ENCODE data around the gene LRRC4B. TPM values are rescaled to one million over a fixed set of nuclear protein-coding genes. Genes with fewer than 3 reads are reported as not detected.

The LRRC4B gene
- total and polyA plus RNA-seq, 2 of the 13 experiments (the other 11 are each of a cell fraction or from before 2014, with no cell fraction given) = not detected

- TF ChIP-seq ZXDC (CRISPR knock-in tag; IDR thresholded peaks at IDR 0.05) (no peak), ZEB1 (IDR thresholded peaks at IDR 0.05; ENCODE audit: insufficient replicate concordance, low read depth) (no peak), HOXA9 (CRISPR knock-in tag; IDR thresholded peaks at IDR 0.05; ENCODE audit: borderline replicate concordance) (no peak), TERF1 (CRISPR knock-in tag; IDR thresholded peaks at IDR 0.05) (no peak), ZFP41 (CRISPR knock-in tag; IDR thresholded peaks at IDR 0.05; ENCODE audit: borderline replicate concordance) (no peak), STAG1 (CRISPR knock-in tag; IDR thresholded peaks at IDR 0.05) (no peak), AFF4 (CRISPR knock-in tag; IDR thresholded peaks at IDR 0.05) (no peak), ZNF275 (CRISPR knock-in tag; IDR thresholded peaks at IDR 0.05; ENCODE audit: borderline replicate concordance) (no peak), MIER2 (CRISPR knock-in tag; IDR thresholded peaks at IDR 0.05) (no peak), ZBTB34 (CRISPR knock-in tag; IDR thresholded peaks at IDR 0.05) (no peak), ZFY (CRISPR knock-in tag; IDR thresholded peaks at IDR 0.05) (peak; percentile 91), MAFF (IDR thresholded peaks at IDR 0.05; ENCODE audit: low read depth, low read length) (no peak), WIZ (CRISPR knock-in tag; IDR thresholded peaks at IDR 0.05) (no peak), NFKB2 (CRISPR knock-in tag; IDR thresholded peaks at IDR 0.05; ENCODE audit: borderline replicate concordance) (no peak; the same call in 1 of the 2 replicates), SMAD3 (CRISPR knock-in tag; IDR thresholded peaks at IDR 0.05) (no peak), SRSF4 (IDR thresholded peaks at IDR 0.05; ENCODE audit: low read depth, low read length, poor library complexity, severe bottlenecking) (no peak), CCAR2 (optimal IDR thresholded peaks at IDR 0.05; ENCODE audit: low read depth, low read length) (no peak), CREM (IDR thresholded peaks at IDR 0.05) (peak; percentile 94), CREM (CRISPR knock-in tag; IDR thresholded peaks at IDR 0.05) (peak; percentile 62; the same call in 1 of the 2 replicates)
Observed at GRCh38 chr19:50511069-50511822, 57.0 kb downstream of the LRRC4B start, which contains the start of gene JOSD2 (continued).

Measured in HepG2 (cell line).